Activated CD4-positive, CD25-positive, alpha-beta regulatory T cell treated with anti-CD3 and anti-CD28 coated beads, Interleukin-2, amount 50 U/mL, for 24 hours (primary cell): ENCODE measurements around the gene IARS2.
"Not testable (repeated sequence)": the region's sequence is repeated elsewhere in the genome, so short reads cannot be mapped to it uniquely, and the experiment has no call there.

Source experiments
- ATAC-seq, 2 donors: fragments of 150-1000 bp; cut with Tn5 transposase; one replicate each; pipeline ENCODE4 v1.10.0; 2021; ENCODE audit warnings: mild to moderate bottlenecking in 1 of 2, moderate library complexity in 1 of 2

IARS2 gene

DNA sequence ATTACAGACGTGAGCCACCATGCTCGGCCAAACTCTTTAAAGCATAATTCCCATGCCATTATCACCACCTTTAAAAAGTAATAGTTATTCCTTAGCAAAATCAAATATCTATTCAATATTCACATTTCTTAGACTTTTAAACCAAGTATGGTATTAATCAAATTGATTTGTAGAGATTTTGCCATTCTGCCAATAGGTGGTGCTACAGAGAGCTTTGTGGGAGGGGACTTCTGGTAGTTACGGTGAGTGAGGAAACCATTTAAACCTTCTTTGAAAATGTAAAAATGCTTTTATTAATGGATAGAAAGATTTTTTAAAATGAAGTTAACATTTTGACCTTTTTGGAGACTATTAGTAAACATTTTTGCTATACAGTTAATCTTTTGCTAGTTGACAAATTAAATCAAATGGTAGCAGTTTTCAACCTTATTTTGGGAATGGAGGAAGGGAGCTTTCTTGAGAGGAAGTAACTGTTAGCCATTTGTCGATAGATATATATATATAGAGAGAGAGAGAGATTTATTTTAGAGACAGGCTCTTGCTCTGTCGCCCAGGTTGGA is 19.3 kb downstream of the IARS2 start:
- peak in 1 of 2 donors; percentile 67 for ATAC-seq

DNA sequence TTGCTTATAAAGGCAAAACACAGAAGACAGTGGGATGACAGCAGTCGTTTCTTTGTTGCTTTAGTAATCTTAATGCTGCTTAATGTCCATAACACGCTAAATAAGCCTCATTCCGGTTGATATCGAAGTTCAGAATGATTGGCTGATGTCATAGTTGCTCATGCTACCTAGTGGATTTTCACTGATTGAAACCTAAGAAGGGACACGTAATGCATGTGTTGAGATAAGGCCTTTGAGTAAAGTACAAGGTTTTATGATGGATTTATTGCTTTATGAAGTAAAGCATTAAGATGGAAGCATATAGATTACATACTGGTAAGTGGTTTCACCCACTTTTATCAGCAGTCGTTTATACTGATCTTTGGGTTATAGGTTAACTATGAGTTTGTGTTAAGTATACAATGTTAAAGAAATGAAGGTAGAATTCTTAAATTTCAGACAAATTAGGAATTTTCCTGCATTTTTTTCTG is 25.1 kb downstream of the IARS2 start:
- no peak for ATAC-seq

DNA sequence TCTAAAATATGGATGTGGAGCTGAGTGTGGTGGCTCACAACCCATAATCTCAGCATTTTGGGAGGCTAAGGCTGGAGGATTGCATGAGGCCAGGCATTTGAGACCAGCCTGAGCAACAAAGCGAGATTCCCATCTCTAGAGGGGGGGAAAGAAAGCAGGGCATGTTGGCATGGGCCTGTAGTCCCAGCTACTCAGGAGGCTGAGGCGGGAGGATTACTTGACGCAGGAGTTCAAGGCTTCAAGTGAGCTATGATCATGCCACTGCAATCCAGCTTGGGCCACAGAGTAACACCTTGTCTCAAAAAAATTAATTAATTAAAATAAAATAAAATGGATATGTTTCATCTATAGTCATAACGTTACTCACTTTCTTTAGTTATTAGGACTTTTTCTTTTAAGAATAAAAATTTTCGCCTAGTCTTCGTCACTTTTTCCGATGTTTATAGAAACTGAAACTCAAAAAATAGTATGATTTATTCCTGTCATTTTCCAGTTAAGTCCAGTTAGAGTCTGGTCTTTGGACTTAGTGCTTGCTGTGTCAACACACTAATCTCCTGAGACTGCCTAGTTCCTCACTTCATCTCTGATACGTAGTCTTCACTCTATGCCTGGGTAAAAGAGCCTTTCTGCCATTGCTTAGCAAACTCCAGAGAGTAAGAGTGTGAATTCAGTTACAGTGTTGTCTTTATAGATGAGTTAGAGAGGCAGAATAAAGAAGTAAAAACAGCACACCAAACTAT is 28.0 kb downstream of the IARS2 start:
- ATAC-seq = no peak

DNA sequence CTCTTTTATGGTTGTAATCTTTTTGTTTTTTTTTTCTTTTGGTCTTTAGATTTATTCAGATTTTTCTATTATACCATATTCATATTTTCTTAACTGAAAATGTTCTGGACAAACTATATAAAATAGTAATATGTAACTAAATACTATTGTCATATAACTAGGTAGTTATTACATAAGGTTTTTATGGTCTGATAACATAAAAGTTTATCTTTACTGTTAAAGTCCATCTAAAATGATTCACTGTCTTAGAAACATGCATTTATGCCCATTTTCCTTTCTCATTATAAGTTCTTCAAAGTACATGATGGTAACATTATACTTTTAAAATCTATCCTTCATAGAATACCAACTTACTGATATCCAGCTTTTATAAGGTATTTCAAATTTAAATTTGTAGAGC is 29.1 kb downstream of the IARS2 start:
- no peak for ATAC-seq

- no peak for ATAC-seq
Measured at GRCh38 chr1:220123889-220124288, 30.0 kb downstream of the IARS2 start.

GRCh38 chr1:220124542-220124941 is 30.6 kb downstream of the IARS2 start:
- ATAC-seq = no peak

- ATAC-seq = no peak
Measured at GRCh38 chr1:220127076-220127475, 33.1 kb downstream of the IARS2 start.

DNA sequence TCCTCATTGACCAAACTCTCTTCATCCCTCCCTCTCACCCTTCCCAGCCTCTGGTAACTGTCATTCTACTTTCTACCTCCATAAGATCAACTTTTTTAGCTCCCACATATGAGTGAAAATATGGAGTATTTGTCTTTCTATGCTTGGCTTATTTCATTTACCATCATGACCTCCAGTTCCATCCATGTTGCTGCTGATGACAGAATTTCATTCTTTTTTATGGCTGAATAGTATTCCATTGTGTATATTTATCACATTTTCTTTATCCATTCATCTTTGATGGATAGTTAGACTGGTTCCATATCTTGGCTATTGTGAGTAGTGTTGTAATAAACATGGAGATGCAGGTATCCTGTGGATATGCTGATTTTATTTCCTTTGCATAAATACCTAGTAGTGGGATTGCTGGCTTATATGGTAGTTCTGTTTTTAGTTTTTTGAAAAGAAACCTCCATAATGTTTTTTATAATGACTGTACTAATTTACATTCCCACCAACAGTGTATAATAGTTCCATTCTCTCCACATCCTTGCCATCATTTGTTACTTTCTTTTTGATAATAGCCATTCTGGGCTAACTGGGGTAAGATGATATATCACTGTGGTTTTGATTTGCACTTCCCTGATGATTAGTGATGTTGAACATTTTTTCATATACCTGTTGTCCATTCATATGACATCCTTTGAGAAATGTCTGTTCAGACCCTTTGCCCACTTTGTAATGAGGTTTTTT is 35.7 kb downstream of the IARS2 start:
- no peak for ATAC-seq

DNA sequence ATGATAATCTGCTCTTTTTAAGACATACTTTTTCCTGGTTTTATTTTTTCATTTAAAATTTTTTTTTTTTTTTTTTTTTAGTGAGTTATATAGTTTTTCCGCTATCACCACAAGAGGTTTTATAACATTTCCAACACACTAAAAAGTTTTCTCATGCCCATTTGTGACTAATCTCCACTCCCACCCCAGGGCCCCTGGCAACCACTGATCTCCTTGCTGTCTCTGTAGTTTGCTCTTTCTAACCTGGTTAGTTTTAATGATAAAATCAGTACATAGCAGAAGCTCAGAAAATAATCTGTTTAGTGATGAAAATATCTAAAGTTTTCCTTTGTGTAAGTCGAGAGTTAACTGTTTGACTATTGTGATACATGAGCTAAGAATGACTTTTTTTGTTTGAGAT is 41.8 kb downstream of the IARS2 start:
- no peak for ATAC-seq

DNA sequence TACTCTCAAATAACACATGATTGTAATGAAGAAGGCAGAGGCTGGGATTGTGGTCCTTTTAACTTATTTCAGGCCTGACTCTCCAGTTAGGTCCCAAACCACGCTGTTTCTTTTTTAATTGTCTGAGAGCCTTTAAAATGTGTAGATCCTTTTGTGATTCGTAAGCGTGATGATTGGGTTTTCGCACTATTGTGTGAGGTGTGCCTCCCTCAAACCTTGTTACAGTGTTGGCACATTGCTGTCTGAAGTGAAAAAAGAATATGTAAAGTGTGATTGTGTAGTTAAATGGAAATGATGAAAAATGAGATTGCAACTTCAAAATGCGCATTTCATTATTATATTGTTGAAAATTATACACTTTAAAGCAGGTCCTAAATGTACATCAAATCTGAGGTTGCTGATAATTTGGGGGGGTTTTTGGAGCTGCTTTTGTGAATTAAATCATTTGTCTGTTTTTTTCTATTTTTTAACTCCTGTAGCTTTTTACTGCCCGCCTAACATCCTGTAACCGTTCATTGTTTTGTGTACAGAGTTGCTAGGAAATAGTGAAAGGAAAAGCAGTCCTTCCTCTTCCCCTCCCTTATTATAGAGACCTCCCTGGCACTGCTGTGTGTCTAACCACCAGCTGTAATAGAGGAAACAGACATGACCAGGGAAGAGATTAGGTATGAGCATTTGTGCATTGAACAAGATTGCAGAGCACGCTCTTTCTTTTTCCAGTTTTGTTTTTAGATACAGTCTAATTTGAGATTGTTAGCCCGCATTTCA is 43.3 kb downstream of the IARS2 start:
- no peak for ATAC-seq

GRCh38 chr1:220139966-220140365 is 46.0 kb downstream of the IARS2 start:
- no peak for ATAC-seq

GRCh38 chr1:220144051-220144450 is 50.1 kb downstream of the IARS2 start:
- no peak for ATAC-seq

DNA sequence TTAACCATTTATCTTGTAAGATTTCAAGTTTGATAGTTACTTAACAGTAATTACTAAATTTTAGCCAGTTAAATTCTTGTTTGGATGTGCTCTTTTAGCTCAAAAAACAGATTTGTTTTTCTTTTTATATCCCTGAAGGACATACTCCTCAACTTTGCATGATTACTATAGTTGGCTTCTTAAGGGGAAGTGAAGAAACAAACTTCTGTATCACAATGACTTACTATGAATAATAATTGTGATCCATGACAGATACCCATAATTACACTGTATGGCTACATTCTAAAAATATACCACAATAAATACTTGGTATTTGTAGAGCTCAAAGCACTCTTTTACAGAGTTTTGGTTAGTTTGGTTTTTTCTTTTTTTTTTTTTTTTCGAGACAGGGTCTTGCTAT is 55.8 kb downstream of the IARS2 start:
- ATAC-seq = no peak

- no peak for ATAC-seq
Measured at GRCh38 chr1:220151454-220151853, 57.5 kb downstream of the IARS2 start.

DNA sequence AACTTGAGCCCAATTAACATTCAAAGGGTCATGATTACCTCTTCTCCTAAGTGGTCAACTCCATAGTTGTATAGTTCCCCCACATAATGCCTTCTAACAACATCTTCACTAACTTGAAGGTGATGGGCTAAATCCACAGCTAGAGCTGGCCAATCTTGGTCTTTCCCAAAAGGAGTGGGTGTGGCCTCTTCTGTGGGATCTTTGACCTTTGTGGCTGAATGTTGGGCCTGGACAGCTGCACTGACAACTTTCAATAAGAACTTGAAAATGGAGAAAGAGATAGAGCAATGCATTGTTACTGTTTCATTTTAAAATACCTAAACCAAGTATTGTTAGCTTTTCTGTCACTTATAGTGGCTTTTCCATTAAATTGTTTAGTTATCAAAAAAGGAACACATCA is 59.2 kb downstream of the IARS2 start:
- ATAC-seq = no peak

DNA sequence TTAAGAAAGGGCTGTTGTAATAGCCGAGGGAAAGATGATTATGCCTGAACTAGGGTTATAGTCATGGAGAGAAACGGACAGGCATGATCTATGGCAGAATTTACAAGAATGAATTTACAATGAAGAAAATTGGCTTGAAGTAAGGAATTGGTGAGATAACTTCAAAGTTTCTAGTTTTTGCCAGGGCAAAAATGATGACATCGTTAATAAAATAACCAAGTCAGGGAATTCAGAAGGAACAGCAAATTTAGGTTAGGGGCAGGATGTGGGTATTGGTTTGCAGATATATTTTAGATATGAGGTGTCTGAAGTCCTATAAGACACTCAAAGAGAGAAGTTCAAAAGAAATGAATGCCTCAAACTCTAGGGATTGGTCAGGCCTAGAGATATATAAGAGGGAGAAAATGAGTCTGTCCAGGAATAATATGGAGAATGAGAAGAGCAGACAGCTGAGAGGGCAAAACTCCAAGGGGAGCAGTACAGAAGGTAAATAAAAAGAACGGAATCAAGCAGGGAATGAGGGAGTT is 62.8 kb downstream of the IARS2 start:
- no peak for ATAC-seq

DNA sequence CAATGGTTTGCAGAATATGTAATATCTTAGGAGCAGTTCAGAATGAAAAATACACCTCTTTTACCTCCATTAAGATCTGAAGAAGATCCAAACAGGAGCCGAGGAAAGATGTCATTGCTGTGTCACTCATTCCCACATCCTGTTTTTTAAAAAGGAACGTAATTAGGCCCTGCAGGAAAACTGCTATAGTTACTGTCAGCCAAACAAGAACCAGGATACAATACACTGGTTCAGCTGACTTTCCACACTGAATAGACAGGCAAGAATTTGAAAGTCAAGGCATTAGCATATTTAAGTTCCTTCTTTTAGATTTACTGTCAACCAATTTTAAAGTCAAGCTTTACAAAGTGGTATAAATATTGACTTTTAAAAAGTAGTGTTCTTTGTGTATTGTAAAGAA is 63.8 kb downstream of the IARS2 start:
- no peak for ATAC-seq

DNA sequence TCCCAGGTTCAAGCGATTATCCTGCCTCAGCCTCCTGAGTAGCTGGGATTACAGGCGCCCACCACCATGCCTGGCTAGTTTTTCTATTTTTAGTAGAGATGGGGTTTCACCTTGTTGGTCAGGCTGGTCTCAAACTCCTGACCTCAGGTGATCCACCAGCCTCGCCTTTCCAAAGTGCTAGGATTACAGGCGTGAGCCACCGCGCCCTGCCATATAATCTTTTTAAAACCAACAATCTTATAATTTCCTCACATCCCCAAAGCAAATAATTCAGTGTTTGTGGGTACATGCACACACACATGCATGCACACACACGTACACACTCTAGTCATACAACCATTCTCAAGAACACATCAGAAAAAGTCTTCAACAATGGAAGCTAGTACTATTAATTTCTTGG is 64.6 kb downstream of the IARS2 start:
- not testable (repeated sequence) for ATAC-seq

DNA sequence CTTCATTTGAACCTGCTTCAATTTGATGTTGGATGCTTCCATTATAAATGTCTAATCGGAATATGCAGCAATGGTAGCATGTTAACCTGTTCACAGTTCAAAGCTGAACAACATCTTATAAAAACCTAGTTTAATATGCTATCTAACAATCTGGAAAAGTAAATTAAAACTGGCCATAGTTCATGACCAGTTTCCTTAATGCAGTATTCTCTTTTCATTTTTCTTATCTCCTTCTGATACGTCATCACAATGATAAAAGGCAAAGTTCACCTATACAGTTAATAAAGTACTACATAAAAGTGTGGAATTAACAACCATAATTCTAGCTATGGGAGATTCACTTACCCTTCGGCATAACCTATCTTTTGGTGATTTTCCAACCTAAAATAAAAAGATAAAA is 65.1 kb downstream of the IARS2 start:
- no peak for ATAC-seq

GRCh38 chr1:220160027-220160426 is 66.1 kb downstream of the IARS2 start:
- no peak for ATAC-seq

DNA sequence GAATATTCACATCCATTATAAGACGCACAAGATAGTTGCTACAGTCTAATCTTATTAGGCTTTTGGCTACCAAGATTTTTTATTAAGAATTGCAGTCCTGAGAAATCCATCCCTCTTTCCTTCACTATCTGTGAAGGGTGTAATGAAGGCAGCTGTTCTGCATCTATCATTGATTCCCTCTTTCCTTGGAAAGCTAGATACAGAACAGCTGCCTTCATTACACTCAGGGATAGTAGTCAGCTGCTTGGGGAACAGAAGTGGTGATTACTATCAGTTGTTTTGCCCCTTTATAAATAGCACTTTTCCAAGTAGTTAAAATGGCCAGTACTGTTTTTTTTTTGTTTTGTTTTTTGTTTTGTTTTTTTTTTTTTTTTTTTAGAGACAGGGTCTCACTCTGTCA is 70.2 kb downstream of the IARS2 start:
- ATAC-seq = no peak

DNA sequence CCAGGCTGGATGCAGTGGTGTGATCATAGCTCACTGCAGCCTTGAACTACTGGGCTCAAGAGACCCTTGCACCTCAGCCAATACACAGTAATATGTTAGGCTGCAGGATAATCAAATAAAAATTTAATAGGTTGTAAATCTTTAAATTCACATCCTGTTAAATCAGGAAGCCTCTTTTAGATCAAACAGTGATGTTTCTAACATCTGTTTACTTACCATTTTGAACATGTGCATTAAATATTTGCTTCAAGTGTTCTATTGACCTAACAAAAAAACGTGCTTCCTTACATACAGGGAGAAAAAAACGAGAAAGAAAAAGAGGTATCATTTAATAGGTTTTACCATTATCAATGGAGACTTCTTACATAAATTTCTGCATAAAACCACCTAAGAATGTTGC is 70.6 kb downstream of the IARS2 start:
- ATAC-seq = no peak

GRCh38 chr1:220166853-220167252 is 72.9 kb downstream of the IARS2 start:
- no peak for ATAC-seq
